Calu3 (cell line): ENCODE results near the gene CCDC73. TPM values are rescaled to one million over a fixed set of nuclear protein-coding genes. Genes with fewer than 3 reads are reported as not detected.
"Not testable (repeated sequence)": the region's sequence is repeated elsewhere in the genome, so short reads cannot be mapped to it uniquely, and the experiment has no call there.

Source experiments
- BruUV-seq: library from RNA; stranded (reverse); fragments of 400-500 nt; replicated peaks from 2 replicates; lab custom pipeline; 2021; lab: Mats Ljungman, UMichigan
- CTCF ChIA-PET: fragments of 300-600 bp; sonication (Branson Sonifier 250); formaldehyde crosslinking; loops from one replicate; lab custom pipeline; 2022; ENCODE audit warnings: antibody characterized with exemption; lab: Charles Lee
- DNase-seq: peaks from one replicate; pipeline ENCODE4 v3.0.0; 2022
- H3K27ac Mint-ChIP-seq: one replicate; pipeline ENCODE4 v1.8.0; 2022; ENCODE audit warnings: mixed read lengths; ENCODE audit not compliant: unreplicated experiment
- H3K27me3 Mint-ChIP-seq: one replicate; pipeline ENCODE4 v1.8.0; 2022; ENCODE audit warnings: mixed read lengths; ENCODE audit not compliant: unreplicated experiment
- H3K36me3 Mint-ChIP-seq: one replicate; pipeline ENCODE4 v1.8.0; 2022; ENCODE audit warnings: mild to moderate bottlenecking, moderate library complexity, mixed read lengths; ENCODE audit not compliant: insufficient read depth, unreplicated experiment
- H3K4me1 Mint-ChIP-seq: one replicate; pipeline ENCODE4 v1.8.0; 2022; ENCODE audit warnings: mild to moderate bottlenecking, low read depth, mixed read lengths; ENCODE audit not compliant: unreplicated experiment
- H3K4me3 Mint-ChIP-seq: one replicate; pipeline ENCODE4 v1.8.0; 2022; ENCODE audit warnings: mild to moderate bottlenecking, low read depth, moderate library complexity, mixed read lengths; ENCODE audit not compliant: unreplicated experiment
- H3K9me3 Mint-ChIP-seq: one replicate; pipeline ENCODE4 v1.8.0; 2022; ENCODE audit warnings: low read depth, mixed read lengths; ENCODE audit not compliant: unreplicated experiment
- CTCF ChIP-seq: fragments of 200-600 bp; IDR thresholded peaks from one replicate; pipeline ENCODE4 v1.8.0; 2022; ENCODE audit warnings: antibody characterized with exemption; ENCODE audit not compliant: unreplicated experiment
- intact Hi-C: fragments of 100-400 bp; cut with micrococcal nuclease; formaldehyde crosslinking; loops from one replicate; pipeline ENCODE4 v1.10.0; 2022; ENCODE audit not compliant: unreplicated experiment
- total RNA-seq: library from RNA; stranded (reverse); gene quantifications from 2 replicates; pipeline ENCODE4 v1.2.3, GENCODE V29; 2022

CCDC73 gene
- total RNA-seq, 1 experiment from 2014 or later, result not detected

- no peaks in the 10 kb centered on the region for H3K36me3 Mint-ChIP-seq
- intact Hi-C loops, result no loop called here
- no TSS peak for BruUV-seq
- peaks cover 13% of the 10 kb centered on the region for H3K4me1 Mint-ChIP-seq
- DNase-seq, result no peak
- H3K9me3 Mint-ChIP-seq, result no peaks in the 10 kb centered on the region
- H3K4me3 Mint-ChIP-seq, result no peak overlapping the region
- CTCF ChIA-PET, result interaction anchor here (0.7 kb wide), 1 partner anchor 214 kb away, joined by 4 read pairs; no protein-coding TSS in a partner anchor
- no peaks in the 10 kb centered on the region for H3K27me3 Mint-ChIP-seq
- no peak for TF ChIP-seq CTCF
- peak overlapping the region; percentile 10 for H3K27ac Mint-ChIP-seq
These were observed 3.5 kb downstream of the CCDC73 start for GRCh38 chr11:32790916-32791315.

- no peak for DNase-seq
- no peaks in the 10 kb centered on the region for H3K27me3 Mint-ChIP-seq
- H3K4me3 Mint-ChIP-seq, result no peak overlapping the region
- intact Hi-C loops, result no loop called here
- H3K9me3 Mint-ChIP-seq, result no peaks in the 10 kb centered on the region
- no peak for TF ChIP-seq CTCF
- H3K4me1 Mint-ChIP-seq, result peaks cover 8% of the 10 kb centered on the region
- CTCF ChIA-PET, result no interaction called here
- H3K36me3 Mint-ChIP-seq, result no peaks in the 10 kb centered on the region
- no TSS peak for BruUV-seq
- no peak overlapping the region for H3K27ac Mint-ChIP-seq
These were observed 7.7 kb downstream of the CCDC73 start for GRCh38 chr11:32786811-32787210.

- Mint-ChIP-seq H3K4me1 (no peaks in the 10 kb centered on the region), H3K4me3 (no peak overlapping the region), H3K9me3 (no peaks in the 10 kb centered on the region), H3K27me3 (no peaks in the 10 kb centered on the region), H3K27ac (no peak overlapping the region), H3K36me3 (no peaks in the 10 kb centered on the region)
- no peak for TF ChIP-seq CTCF
- no TSS peak for BruUV-seq
- CTCF ChIA-PET, result no interaction called here
- intact Hi-C loops, result no loop called here
- DNase-seq, result no peak
These were observed 9.2 kb downstream of the CCDC73 start for GRCh38 chr11:32785262-32785661.

GRCh38 chr11:32781721-32782120, 12.7 kb downstream of the CCDC73 start:
- no peaks in the 10 kb centered on the region for H3K9me3 Mint-ChIP-seq
- H3K4me3 Mint-ChIP-seq, result no peak overlapping the region
- no peak for DNase-seq
- CTCF ChIA-PET, result no interaction called here
- intact Hi-C loops, result no loop called here
- TF ChIP-seq CTCF, result no peak
- no TSS peak for BruUV-seq
- H3K27me3 Mint-ChIP-seq, result no peaks in the 10 kb centered on the region
- H3K27ac Mint-ChIP-seq, result no peak overlapping the region
- H3K36me3 Mint-ChIP-seq, result no peaks in the 10 kb centered on the region
- H3K4me1 Mint-ChIP-seq, result peaks cover 1% of the 10 kb centered on the region

GRCh38 chr11:32780839-32781238, 13.6 kb downstream of the CCDC73 start:
- H3K27ac Mint-ChIP-seq, H3K4me3 Mint-ChIP-seq, BruUV-seq, H3K27me3 Mint-ChIP-seq, CTCF ChIA-PET, DNase-seq, intact Hi-C loops, H3K36me3 Mint-ChIP-seq, H3K9me3 Mint-ChIP-seq: not testable (repeated sequence)
- H3K4me1 Mint-ChIP-seq, result peaks cover 10% of the 10 kb centered on the region
